K562 (cell line): Measurements from ENCODE around the gene PRDM10. TPM values are rescaled to one million over a fixed set of nuclear protein-coding genes. Genes with fewer than 3 reads are reported as not detected.

Experiments
- ATAC-seq: fragments of 200-7000 bp; cut with Tn5 transposase; 3 replicates; pipeline ENCODE4 v1.9.1; 2020; ENCODE audit warnings: moderate library complexity
- BruUV-seq: library from RNA; stranded (reverse); fragments of 400-500 nt; replicated peaks from 2 replicates; lab custom pipeline; 2021; lab: Mats Ljungman, UMichigan
- CTCF ChIA-PET: fragments of 300-600 bp; formaldehyde crosslinking; extraction: SDS; loops from one replicate; lab custom pipeline; 2021; ENCODE audit warnings: low intra/inter-chr PET ratio; lab: Yijun Ruan, JAX
- POLR2A ChIA-PET: fragments of 300-600, 350-650 bp; sonication (Branson Sonifier 250); formaldehyde crosslinking; extraction: SDS; loops from one replicate; lab custom pipeline; 2021; ENCODE audit warnings: antibody characterized with exemption, inconsistent platforms; lab: Yijun Ruan, JAX
- DNase-seq, 4 experiments: peaks; one replicate each; pipeline versions ENCODE4 v3.0.0 to v3.0.0-alpha.2; 2011 to 2018; ENCODE audit warnings: low spot score in 3 of 4, mixed read lengths in 3 of 4; ENCODE audit errors: extremely low read depth in 1 of 4
- FAIRE-seq: peaks from 2 replicates; lab custom pipeline; 2011; peaks lifted over from hg19 to GRCh38; lab: Jason Lieb, UNC
- H2AFZ ChIP-seq: 2 replicates; pipeline ENCODE4 v1.6.0; 2011; ENCODE audit warnings: low read depth, low read length, control low read depth, inconsistent platforms
- H3K27ac ChIP-seq: fragments of 200-600 bp; 3 replicates; pipeline ENCODE4 v1.8.0; 2011; ENCODE audit warnings: low read depth, mild to moderate bottlenecking, control low read depth, inconsistent platforms, low read length, moderate library complexity, mixed read lengths; ENCODE audit errors: extremely low read depth
- H3K27me3 ChIP-seq, 2 experiments: fragments of 300-600 bp in 1 of 2; 2 replicates in 1 of 2; 3 replicates in 1 of 2; pipeline versions ENCODE4 v1.6.0 to v1.8.0; 2011; ENCODE audit warnings: inconsistent platforms in 2 of 2, low read length in 2 of 2, mild to moderate bottlenecking in 1 of 2, mixed read lengths in 1 of 2, moderate library complexity in 1 of 2; ENCODE audit not compliant: control insufficient read depth in 2 of 2, insufficient read depth in 2 of 2
- H3K36me3 ChIP-seq: fragments of 300-600 bp; 3 replicates; pipeline ENCODE4 v1.8.0; 2011; ENCODE audit warnings: mild to moderate bottlenecking, low read length, inconsistent platforms; ENCODE audit not compliant: control insufficient read depth, insufficient read depth
- H3K4me1 ChIP-seq, 2 experiments: fragments of 200-600 bp in 1 of 2; replicated peaks in 1 of 2; 2 replicates in 1 of 2; 3 replicates in 1 of 2; pipeline versions ENCODE4 v1.5.1 to v1.8.0; 2011; ENCODE audit warnings: inconsistent platforms in 2 of 2, low read length in 2 of 2, mild to moderate bottlenecking in 1 of 2, mixed read lengths in 1 of 2, moderate library complexity in 1 of 2; ENCODE audit not compliant: control insufficient read depth in 2 of 2, insufficient read depth in 2 of 2
- H3K4me2 ChIP-seq: 2 replicates; pipeline ENCODE4 v1.6.1; 2011; ENCODE audit warnings: low read length, control low read depth, inconsistent platforms, mixed read lengths; ENCODE audit not compliant: insufficient read depth
- H3K4me3 ChIP-seq: fragments of 200-600 bp; sonication (generic), shearing (Covaris generic); 2 replicates; pipeline ENCODE4 v1.5.1; 2016; ENCODE audit warnings: control low read depth, inconsistent platforms
- H3K79me2 ChIP-seq: fragments of 200-600 bp; 3 replicates; pipeline ENCODE4 v1.8.0; 2011; ENCODE audit warnings: low read length, inconsistent platforms; ENCODE audit not compliant: control insufficient read depth, insufficient read depth
- H3K9ac ChIP-seq, 2 experiments: 2 replicates each; pipeline versions ENCODE4 v1.6.0 to v1.6.1; 2011; ENCODE audit warnings: low read depth in 2 of 2, low read length in 2 of 2, control low read depth in 1 of 2, inconsistent platforms in 1 of 2, mild to moderate bottlenecking in 1 of 2, mixed read lengths in 1 of 2; ENCODE audit not compliant: insufficient read depth in 1 of 2
- H3K9me1 ChIP-seq: one replicate; pipeline ENCODE4 v1.6.0; 2011; ENCODE audit warnings: inconsistent platforms, mild to moderate bottlenecking, low read length, moderate library complexity; ENCODE audit not compliant: control insufficient read depth, insufficient read depth
- H3K9me3 ChIP-seq: replicated peaks from 2 replicates; pipeline ENCODE4 v1.5.1; 2011; ENCODE audit warnings: low read depth, low read length, inconsistent platforms; ENCODE audit not compliant: control insufficient read depth, insufficient read depth
- H4K20me1 ChIP-seq: replicated peaks from 2 replicates; pipeline ENCODE4 v1.6.1; 2011; ENCODE audit warnings: low read length, inconsistent platforms, mixed read lengths; ENCODE audit not compliant: control insufficient read depth, insufficient read depth
- CHD1 ChIP-seq: fragments of 200-600 bp; sonication (generic); IDR thresholded peaks from one replicate; pipeline ENCODE4 v1.6.1; 2012; ENCODE audit warnings: mild to moderate bottlenecking, moderate library complexity, low read length, inconsistent platforms
- ELK1 ChIP-seq: sonication (generic); formaldehyde crosslinking; IDR thresholded peaks from 2 replicates; pipeline ENCODE4 v1.8.1; 2022; ENCODE audit warnings: missing genetic modification reagents
- EP300 ChIP-seq: IDR thresholded peaks from 2 replicates; pipeline ENCODE4 v1.6.1; 2012; ENCODE audit warnings: low read length, improper control_type of control experiment
- GATAD2A ChIP-seq: fragments of 450-650 bp; IDR thresholded peaks from 2 replicates; pipeline ENCODE4 v1.6.1; 2017
- HDAC6 ChIP-seq: IDR thresholded peaks from 2 replicates; pipeline ENCODE4 v1.6.1; 2012; ENCODE audit warnings: low read depth, mild to moderate bottlenecking, control low read depth, inconsistent platforms, low read length, moderate library complexity
- HINFP ChIP-seq: fragments of 450-650 bp; conservative IDR thresholded peaks from 2 replicates; pipeline ENCODE4 v1.6.1; 2016; ENCODE audit warnings: missing genetic modification characterization, low read depth, mild to moderate bottlenecking, control low read depth, missing compliant biosample characterization
- KDM5B ChIP-seq: fragments of 200-600 bp; sonication (generic); IDR thresholded peaks from 2 replicates; pipeline ENCODE4 v1.6.1; 2012; ENCODE audit warnings: low read depth, mild to moderate bottlenecking, moderate library complexity, low read length, control low read depth, inconsistent platforms; ENCODE audit not compliant: insufficient replicate concordance
- MAFK ChIP-seq: IDR thresholded peaks from 2 replicates; pipeline ENCODE4 v1.6.1; 2011; ENCODE audit warnings: low read length, improper control_type of control experiment
- MED1 ChIP-seq: sonication (generic); formaldehyde crosslinking; IDR thresholded peaks from 2 replicates; pipeline ENCODE4 v1.8.1; 2023; ENCODE audit warnings: missing genetic modification reagents, borderline replicate concordance
- MYNN ChIP-seq, 2 experiments: sonication (generic); formaldehyde crosslinking in 1 of 2; IDR thresholded peaks; 2 replicates each; pipeline versions ENCODE4 v1.5.0 to v1.6.1; 2016 to 2020; ENCODE audit warnings: antibody characterized with exemption in 1 of 2, missing genetic modification reagents in 1 of 2
- PHB2 ChIP-seq: fragments of 450-650 bp; IDR thresholded peaks from 2 replicates; pipeline ENCODE4 v1.6.1; 2017; ENCODE audit warnings: low read depth
- POLR2AphosphoS5 ChIP-seq: IDR thresholded peaks from 2 replicates; pipeline ENCODE4 v1.6.1; 2011; ENCODE audit warnings: mild to moderate bottlenecking, low read depth, low read length, moderate library complexity; ENCODE audit not compliant: control insufficient read depth, insufficient read depth
- SAFB2 ChIP-seq: fragments of 200-400 bp; formaldehyde crosslinking; IDR thresholded peaks from 2 replicates; pipeline ENCODE4 v1.6.1; 2018; ENCODE audit warnings: borderline replicate concordance, low read length, low read depth, moderate library complexity; ENCODE audit not compliant: severe bottlenecking
- TEAD2 ChIP-seq: fragments of 450-650 bp; IDR thresholded peaks from 2 replicates; pipeline ENCODE4 v1.6.1; 2016; ENCODE audit warnings: missing genetic modification characterization, control low read depth, missing compliant biosample characterization
- ZBTB34 ChIP-seq: fragments of 250-450 bp; sonication (Bioruptor Pico); IDR thresholded peaks from 2 replicates; pipeline ENCODE4 v1.8.0; 2021; ENCODE audit warnings: mild to moderate bottlenecking, moderate library complexity
- ZNF584 ChIP-seq: fragments of 200-800 bp; sonication (Bioruptor generic); IDR thresholded peaks from 2 replicates; pipeline ENCODE4 v1.6.1; 2016; ENCODE audit warnings: low read depth, mild to moderate bottlenecking, missing genetic modification characterization, missing compliant biosample characterization
- ZNF717 ChIP-seq: fragments of 250-450 bp; sonication (Bioruptor Pico); IDR thresholded peaks from 2 replicates; pipeline ENCODE4 v1.5.0; 2021
- WGBS: fragments of 100-300 bp; shearing (Covaris generic); methylation state at CpG from one replicate; pipeline ENCODE4 v1.1.6; 2016; ENCODE audit warnings: low coverage, mixed read lengths; ENCODE audit not compliant: insufficient coverage; ENCODE audit errors: missing lambda C conversion rate; 5-methylcytosine and 5-hydroxymethylcytosine counted together
- in situ Hi-C: fragments of 300-500 bp; cut with MboI; formaldehyde crosslinking; loops from 4 replicates; pipeline ENCODE4 v1.15.0; 2018; ENCODE audit warnings: inconsistent platforms, mixed read lengths
- intact Hi-C: fragments of 100-400 bp; cut with micrococcal nuclease; formaldehyde crosslinking; loops from 2 replicates; pipeline ENCODE4 v1.14.2; 2022
- polyA plus RNA-seq, 8 experiments: library from polyadenylated mRNA; depleted of rRNA in 4 of 8; stranded (reverse) in 5 of 8; unstranded in 3 of 8; fragments of >200 nt; fragmentation: Nextera tagmentation in 2 of 8; fragmentation: Illumina TruSeq in 1 of 8; extraction: Ambion mirVana in 2 of 8; extraction: Trizol in 1 of 8; gene quantifications; 2 replicates each; pipeline versions ENCODE4 v1.2.1 to v1.2.3, GENCODE V29; 2011 to 2014; ENCODE audit warnings: inconsistent platforms in 1 of 8, missing spikeins in 1 of 8
- total RNA-seq, 7 experiments: library from RNA; depleted of rRNA in 6 of 7; stranded (reverse); fragments of >200 nt in 6 of 7; fragmentation: Illumina TruSeq in 2 of 7; extraction: Trizol in 2 of 7; gene quantifications; 2 replicates each; pipeline versions ENCODE4 v1.2.1 to v1.2.3, GENCODE V29; 2011 to 2021; ENCODE audit warnings: low replicate concordance in 1 of 7

Gene PRDM10
- total and polyA plus RNA-seq, 9 of the 15 experiments (the other 6 are each of a cell fraction or from before 2014, with no cell fraction given), result 0.89 to 9.3 (median 4.5) TPM

- Histone ChIP-seq H2AFZ (peak overlapping the region; percentile 100), H3K9ac (peak overlapping the region; percentile 98 to 99), H3K4me1 (peaks cover 25 to 34% of the 10 kb centered on the region in 2 experiments), H3K79me2 (peaks cover 49% of the 10 kb centered on the region), H3K9me3 (no peaks in the 10 kb centered on the region), H3K27ac (peak overlapping the region; percentile 100), H3K36me3 (no peaks in the 10 kb centered on the region), H3K27me3 (no peaks in the 10 kb centered on the region), H3K4me3 (peak overlapping the region; percentile 75), H3K9me1 (no peaks in the 10 kb centered on the region), H4K20me1 (no peaks in the 10 kb centered on the region), H3K4me2 (peak overlapping the region; percentile 98)
- in situ Hi-C loops, result no loop called here
- BruUV-seq, result no TSS peak
- DNase-seq (peak; percentile 97 to 99 (median 97)), FAIRE-seq (peak; percentile 95), ATAC-seq (peak; percentile 84)
- WGBS, result under 1% methylated on average over 62 of the region's 65 CpGs
- intact Hi-C loops, result loop anchor here (1.0 to 2.0 kb wide), 3 partner anchors 52 to 80 kb away; partner anchors contain the start of gene APLP2
- ChIA-PET POLR2A (interaction anchor here (0.7 to 4.2 kb wide), 17 partner anchors 10 to 519 kb away, joined by 3 to 35 read pairs (median 3); partner anchors contain the start of gene APLP2), CTCF (interaction anchor here (1.2 kb wide), 1 partner anchor 11 kb away, joined by 3 read pairs; no protein-coding TSS in a partner anchor)
- TF ChIP-seq MED1 (CRISPR knock-in tag) (no peak), MYNN (IDR thresholded peaks at IDR 0.05) (peak; percentile 42; the same call in 1 of the 2 replicates), MYNN (CRISPR knock-in tag; IDR thresholded peaks at IDR 0.05) (no peak), PHB2 (no peak), GATAD2A (no peak), TEAD2 (tag) (no peak), ELK1 (CRISPR knock-in tag) (no peak), KDM5B (peak; percentile 39), EP300 (peak; percentile 72), ZNF584 (peak; percentile 69; the same call in 1 of the 2 replicates), MAFK (peak; percentile 42; the same call in 1 of the 2 replicates), HDAC6 (no peak), ZBTB34 (no peak), HINFP (tag) (no peak), CHD1 (peak; percentile 47), ZNF717 (no peak), POLR2AphosphoS5 (peak; percentile 42; the same call in 1 of the 2 replicates), SAFB2 (no peak)
Observed at GRCh38 chr11:130002846-130003716, 446 bp upstream of the PRDM10 start.
